ENCODE results near the gene DCAF11.

DNA sequence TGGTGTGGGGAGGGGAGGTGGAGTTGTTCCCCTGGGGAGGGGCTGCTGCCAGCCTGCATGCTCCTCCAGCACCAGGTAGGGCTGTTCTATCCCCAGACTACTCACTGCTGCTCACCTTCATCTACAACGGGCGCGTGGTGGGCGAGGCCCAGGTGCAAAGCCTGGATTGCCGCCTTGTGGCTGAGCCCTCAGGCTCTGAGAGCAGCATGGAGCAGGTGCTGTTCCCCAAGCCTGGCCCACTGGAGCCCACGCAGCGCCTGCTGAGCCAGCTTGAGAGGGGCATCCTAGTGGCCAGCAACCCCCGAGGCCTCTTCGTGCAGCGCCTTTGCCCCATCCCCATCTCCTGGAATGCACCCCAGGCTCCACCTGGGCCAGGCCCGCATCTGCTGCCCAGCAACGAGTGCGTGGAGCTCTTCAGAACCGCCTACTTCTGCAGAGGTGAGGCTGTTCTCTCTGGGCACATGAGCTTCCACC lies 50.0 kb downstream of the DCAF11 start:
- TF ChIP-seq EZH2 (IDR thresholded peaks at IDR 0.05; ENCODE audit: low read depth), result no peak
- TF ChIP-seq, protein P1, sequence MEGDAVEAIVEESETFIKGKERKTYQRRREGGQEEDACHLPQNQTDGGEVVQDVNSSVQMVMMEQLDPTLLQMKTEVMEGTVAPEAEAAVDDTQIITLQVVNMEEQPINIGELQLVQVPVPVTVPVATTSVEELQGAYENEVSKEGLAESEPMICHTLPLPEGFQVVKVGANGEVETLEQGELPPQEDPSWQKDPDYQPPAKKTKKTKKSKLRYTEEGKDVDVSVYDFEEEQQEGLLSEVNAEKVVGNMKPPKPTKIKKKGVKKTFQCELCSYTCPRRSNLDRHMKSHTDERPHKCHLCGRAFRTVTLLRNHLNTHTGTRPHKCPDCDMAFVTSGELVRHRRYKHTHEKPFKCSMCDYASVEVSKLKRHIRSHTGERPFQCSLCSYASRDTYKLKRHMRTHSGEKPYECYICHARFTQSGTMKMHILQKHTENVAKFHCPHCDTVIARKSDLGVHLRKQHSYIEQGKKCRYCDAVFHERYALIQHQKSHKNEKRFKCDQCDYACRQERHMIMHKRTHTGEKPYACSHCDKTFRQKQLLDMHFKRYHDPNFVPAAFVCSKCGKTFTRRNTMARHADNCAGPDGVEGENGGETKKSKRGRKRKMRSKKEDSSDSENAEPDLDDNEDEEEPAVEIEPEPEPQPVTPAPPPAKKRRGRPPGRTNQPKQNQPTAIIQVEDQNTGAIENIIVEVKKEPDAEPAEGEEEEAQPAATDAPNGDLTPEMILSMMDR (conservative IDR thresholded peaks at IDR 0.05), result no peak

Measured in PC-9 (cell line).